H1 (cell line): ENCODE data around the gene SGMS1. TPM values are rescaled to one million over a fixed set of nuclear protein-coding genes. Genes with fewer than 3 reads are reported as not detected.

Source experiments
- CTCF ChIA-PET: fragments of 300-600 bp; sonication (Branson Sonifier 250); formaldehyde crosslinking; loops from one replicate; lab custom pipeline; 2021; ENCODE audit not compliant: partially characterized antibody; lab: Charles Lee
- POLR2A ChIA-PET: fragments of 300-600 bp; sonication (Branson Sonifier 250); formaldehyde crosslinking; loops from one replicate; lab custom pipeline; 2021; ENCODE audit warnings: inconsistent platforms; ENCODE audit not compliant: partially characterized antibody; lab: Charles Lee
- DNase-seq, 2 experiments: peaks; one replicate each; pipeline versions ENCODE4 v3.0.0 to v3.0.0-alpha.2; 2010 to 2022; ENCODE audit warnings: low spot score in 2 of 2, low read depth in 1 of 2, mixed read lengths in 1 of 2
- FAIRE-seq: peaks from 2 replicates; lab custom pipeline; 2011; peaks lifted over from hg19 to GRCh38; lab: Jason Lieb, UNC
- H2AFZ ChIP-seq: 2 replicates; pipeline ENCODE4 v1.8.1; 2012; ENCODE audit warnings: low read length, inconsistent platforms
- H2AK5ac ChIP-seq: 2 replicates; pipeline ENCODE4 v1.6.1; 2013; ENCODE audit warnings: low read depth, low read length
- H2BK120ac ChIP-seq: replicated peaks from 2 replicates; pipeline ENCODE3; 2013; ENCODE audit warnings: low read depth, low read length, inconsistent platforms
- H2BK12ac ChIP-seq: 2 replicates; pipeline ENCODE4 v1.6.1; 2013; ENCODE audit warnings: low read depth, low read length
- H2BK15ac ChIP-seq: 2 replicates; pipeline ENCODE4 v1.6.1; 2013; ENCODE audit warnings: low read length
- H2BK20ac ChIP-seq: 2 replicates; pipeline ENCODE4 v1.6.1; 2013; ENCODE audit warnings: low read length
- H2BK5ac ChIP-seq: 2 replicates; pipeline ENCODE4 v1.6.1; 2013; ENCODE audit warnings: low read depth, low read length
- H3K14ac ChIP-seq: 2 replicates; pipeline ENCODE4 v1.6.1; 2013; ENCODE audit warnings: inconsistent platforms; ENCODE audit not compliant: insufficient read length
- H3K18ac ChIP-seq: 2 replicates; pipeline ENCODE4 v1.6.1; 2013; ENCODE audit warnings: low read length; ENCODE audit errors: extremely low read depth
- H3K23ac ChIP-seq: 2 replicates; pipeline ENCODE4 v1.6.1; 2013; ENCODE audit warnings: inconsistent platforms; ENCODE audit not compliant: insufficient read length
- H3K23me2 ChIP-seq: 2 replicates; pipeline ENCODE4 v1.6.1; 2013; ENCODE audit warnings: low read depth, low read length
- H3K27ac ChIP-seq: 2 replicates; pipeline ENCODE4 v1.6.1; 2011; ENCODE audit warnings: low read depth, low read length, inconsistent platforms
- H3K27me3 ChIP-seq, 4 experiments: replicated peaks in 1 of 4; 1 replicate in 1 of 4; 2 replicates in 3 of 4; pipeline versions ENCODE4 v1.6.1 to v1.8.1; 2011 to 2013; ENCODE audit warnings: low read length in 3 of 4, mild to moderate bottlenecking in 3 of 4, inconsistent platforms in 2 of 4, mixed read lengths in 2 of 4, moderate library complexity in 1 of 4; ENCODE audit not compliant: control insufficient read depth in 3 of 4, insufficient read depth in 3 of 4; ENCODE audit errors: extremely low read depth in 1 of 4
- H3K36me3 ChIP-seq, 4 experiments: 2 replicates each; pipeline versions ENCODE4 v1.6.1 to v1.8.1; 2011 to 2013; ENCODE audit warnings: mild to moderate bottlenecking in 4 of 4, low read length in 3 of 4, moderate library complexity in 2 of 4, control low read depth in 1 of 4, inconsistent platforms in 1 of 4; ENCODE audit not compliant: insufficient read depth in 4 of 4, control insufficient read depth in 2 of 4
- H3K4ac ChIP-seq: replicated peaks from 2 replicates; pipeline ENCODE3; 2013; ENCODE audit warnings: low read length, low read depth, mixed read lengths, inconsistent platforms; ENCODE audit not compliant: insufficient read length
- H3K4me1 ChIP-seq, 4 experiments: replicated peaks in 1 of 4; 1 replicate in 1 of 4; 2 replicates in 3 of 4; pipeline versions ENCODE4 v1.6.1 to v1.8.1; 2011 to 2013; ENCODE audit warnings: low read length in 3 of 4, inconsistent platforms in 2 of 4, mixed read lengths in 1 of 4; ENCODE audit not compliant: insufficient read depth in 4 of 4, control insufficient read depth in 3 of 4
- H3K4me2 ChIP-seq, 2 experiments: 2 replicates each; pipeline versions ENCODE4 v1.6.1 to v1.8.1; 2011 to 2013; ENCODE audit warnings: low read depth in 2 of 2, low read length in 2 of 2, control low read depth in 1 of 2, inconsistent platforms in 1 of 2, mild to moderate bottlenecking in 1 of 2; ENCODE audit not compliant: insufficient read depth in 1 of 2
- H3K4me3 ChIP-seq, 4 experiments: fragments of 200-600, 300-600 bp in 1 of 4; sonication (generic), shearing (Covaris generic), sonication (Bioruptor Twin) in 1 of 4; 2 replicates each; pipeline versions ENCODE4 v1.5.1 to v1.8.1; 2011 to 2016; ENCODE audit warnings: low read length in 4 of 4, low read depth in 3 of 4, control low read depth in 2 of 4, inconsistent platforms in 2 of 4, mild to moderate bottlenecking in 2 of 4, mixed read lengths in 1 of 4, moderate library complexity in 1 of 4; ENCODE audit not compliant: insufficient read depth in 2 of 4; ENCODE audit errors: extremely low read depth in 1 of 4
- H3K56ac ChIP-seq: replicated peaks from 2 replicates; pipeline ENCODE3; 2013; ENCODE audit warnings: low read depth, mild to moderate bottlenecking, mixed read lengths, low read length, inconsistent platforms; ENCODE audit not compliant: insufficient read length
- H3K79me1 ChIP-seq: 2 replicates; pipeline ENCODE4 v1.6.1; 2013; ENCODE audit warnings: low read depth, low read length, control low read depth
- H3K79me2 ChIP-seq, 2 experiments: 2 replicates each; pipeline versions ENCODE4 v1.6.1 to v1.8.1; 2012 to 2013; ENCODE audit warnings: low read length in 2 of 2, mild to moderate bottlenecking in 2 of 2, inconsistent platforms in 1 of 2; ENCODE audit not compliant: insufficient read depth in 2 of 2, control insufficient read depth in 1 of 2
- H3K9ac ChIP-seq, 4 experiments: replicated peaks in 1 of 4; 1 replicate in 1 of 4; 2 replicates in 3 of 4; pipeline versions ENCODE4 v1.6.1 to v1.8.1; 2011 to 2013; ENCODE audit warnings: low read depth in 3 of 4, low read length in 3 of 4, control low read depth in 2 of 4, mild to moderate bottlenecking in 2 of 4, moderate library complexity in 2 of 4, inconsistent platforms in 1 of 4; ENCODE audit errors: extremely low read depth in 1 of 4
- H3K9me3 ChIP-seq, 2 experiments: 2 replicates each; pipeline versions ENCODE4 v1.6.1 to v1.8.1; 2012 to 2013; ENCODE audit warnings: mild to moderate bottlenecking in 2 of 2, moderate library complexity in 2 of 2, control low read depth in 1 of 2, inconsistent platforms in 1 of 2, low read depth in 1 of 2, low read length in 1 of 2, mixed read lengths in 1 of 2; ENCODE audit not compliant: insufficient read depth in 2 of 2
- H4K20me1 ChIP-seq, 2 experiments: replicated peaks in 1 of 2; 2 replicates each; pipeline versions ENCODE3 to v1.8.1; 2011 to 2013; ENCODE audit warnings: inconsistent platforms in 2 of 2, low read length in 2 of 2, mild to moderate bottlenecking in 1 of 2; ENCODE audit not compliant: insufficient read depth in 2 of 2, control insufficient read depth in 1 of 2
- H4K5ac ChIP-seq: 2 replicates; pipeline ENCODE4 v1.6.1; 2013; ENCODE audit warnings: low read length, low read depth, mixed read lengths, inconsistent platforms; ENCODE audit not compliant: insufficient read length
- H4K8ac ChIP-seq: 2 replicates; pipeline ENCODE4 v1.8.0; 2013; ENCODE audit warnings: mild to moderate bottlenecking, moderate library complexity, low read length, inconsistent platforms; ENCODE audit not compliant: insufficient read depth; ENCODE audit errors: extremely low read depth
- H4K91ac ChIP-seq: replicated peaks from 2 replicates; pipeline ENCODE3; 2013; ENCODE audit warnings: low read length, mixed read lengths, inconsistent platforms; ENCODE audit not compliant: insufficient read length
- polyA plus RNA-seq, 7 experiments: library from polyadenylated mRNA; depleted of rRNA in 3 of 7; stranded (reverse) in 5 of 7; unstranded in 2 of 7; fragments of >200 nt in 5 of 7; fragments of 200-250 nt in 2 of 7; gene quantifications; 1 replicate in 5 of 7; 2 replicates in 1 of 7; 4 replicates in 1 of 7; pipeline versions ENCODE4 v1.2.1 to v1.2.3, GENCODE V29; 2011 to 2013; ENCODE audit warnings: missing spikeins in 2 of 7, mixed read lengths in 2 of 7
- total RNA-seq: library from RNA; stranded (reverse); fragmentation: NEBNext Ultra II Directional; extraction: Animal tissue kit (Norgen Biotek cat#: 25700); gene quantifications from 2 replicates; pipeline ENCODE4 v1.2.1, GENCODE V29; 2021

SGMS1 gene
- total and polyA plus RNA-seq, 2 of the 8 experiments (the other 6 are each of a cell fraction or from before 2014, with no cell fraction given): 6.0 to 15.6 TPM

- H3K4ac ChIP-seq: no peak overlapping the region
- DNase-seq (no peak), FAIRE-seq (no peak)
- no peak overlapping the region for H2AFZ ChIP-seq
- H2BK15ac ChIP-seq: no peak overlapping the region
- H3K23me2 ChIP-seq: no peaks in the 10 kb centered on the region
- H3K18ac ChIP-seq: no peak overlapping the region
- no peak overlapping the region for H3K27ac ChIP-seq
- H4K91ac ChIP-seq: no peak overlapping the region
- no peak overlapping the region for H3K9ac ChIP-seq
- no peak overlapping the region for H2BK20ac ChIP-seq
- POLR2A ChIA-PET: no interaction called here
- H3K4me1 ChIP-seq: no peaks in the 10 kb centered on the region
- H4K8ac ChIP-seq: no peak overlapping the region
- no peak overlapping the region for H4K5ac ChIP-seq
- CTCF ChIA-PET: interaction anchor here (0.7 kb wide), 1 partner anchor 943 kb away, joined by 3 read pairs; no protein-coding TSS in a partner anchor
- no peaks in the 10 kb centered on the region for H3K79me1 ChIP-seq
- H2BK5ac ChIP-seq: no peak overlapping the region
- no peak overlapping the region for H3K56ac ChIP-seq
- no peak overlapping the region for H3K4me2 ChIP-seq
- H3K9me3 ChIP-seq: no peaks in the 10 kb centered on the region
- H2BK12ac ChIP-seq: no peak overlapping the region
- no peak overlapping the region for H3K4me3 ChIP-seq
- H2AK5ac ChIP-seq: no peak overlapping the region
- H3K27me3 ChIP-seq: no peaks in the 10 kb centered on the region
- H3K36me3 ChIP-seq: no peaks in the 10 kb centered on the region
- no peak overlapping the region for H3K14ac ChIP-seq
- peaks cover 0 to 10% of the 10 kb centered on the region in 2 experiments; a peak in 2 of 4 replicates for H3K79me2 ChIP-seq
- peaks cover 0 to 5% of the 10 kb centered on the region in 2 experiments for H4K20me1 ChIP-seq
- H3K23ac ChIP-seq: no peak overlapping the region
- no peak overlapping the region for H2BK120ac ChIP-seq
Measured at GRCh38 chr10:50536617-50537240, 87.0 kb downstream of the SGMS1 start.
